Panc1 (cell line): ENCODE results near the gene SRSF3. TPM values are rescaled to one million over a fixed set of nuclear protein-coding genes. Genes with fewer than 3 reads are reported as not detected.
"Not testable (repeated sequence)": the region's sequence is repeated elsewhere in the genome, so short reads cannot be mapped to it uniquely, and the experiment has no call there.

Source experiments
- ATAC-seq: fragments of 200-7000 bp; cut with Tn5 transposase; 2 replicates; pipeline ENCODE4 v1.9.1; 2020; ENCODE audit warnings: mild to moderate bottlenecking, moderate library complexity
- BruUV-seq: library from RNA; stranded (reverse); fragments of 400-500 nt; replicated peaks from 2 replicates; lab custom pipeline; 2021; lab: Mats Ljungman, UMichigan
- CTCF ChIA-PET: fragments of 300-600 bp; sonication (Branson Sonifier 250); formaldehyde crosslinking; loops from one replicate; lab custom pipeline; 2022; ENCODE audit warnings: antibody characterized with exemption; lab: Charles Lee
- POLR2A ChIA-PET: fragments of 300-600 bp; sonication (Branson Sonifier 250); formaldehyde crosslinking; loops from one replicate; lab custom pipeline; 2022; ENCODE audit warnings: antibody characterized with exemption; lab: Charles Lee
- DNase-seq: peaks from one replicate; pipeline ENCODE4 v3.0.0-alpha.2; 2010; ENCODE audit warnings: low read depth, low spot score
- H3K27ac ChIP-seq: 2 replicates; pipeline ENCODE4 v1.5.1; 2011; ENCODE audit warnings: mild to moderate bottlenecking, low read length, inconsistent platforms
- H3K27me3 ChIP-seq: fragments of 200-500 bp; sonication (Bioruptor generic); 2 replicates; pipeline ENCODE4 v1.6.0; 2014; ENCODE audit warnings: low read length, inconsistent platforms; ENCODE audit not compliant: control insufficient read depth, insufficient read depth
- H3K36me3 ChIP-seq: fragments of 200-500 bp; sonication (Bioruptor generic); 2 replicates; pipeline ENCODE4 v1.5.1; 2014; ENCODE audit warnings: inconsistent platforms, mild to moderate bottlenecking, low read length, moderate library complexity; ENCODE audit not compliant: control insufficient read depth, insufficient read depth
- H3K4me1 ChIP-seq: 2 replicates; pipeline ENCODE4 v1.5.1; 2011; ENCODE audit warnings: inconsistent platforms, mild to moderate bottlenecking, low read length, moderate library complexity; ENCODE audit not compliant: control insufficient read depth, insufficient read depth
- H3K4me3 ChIP-seq, 2 experiments: 2 replicates each; pipeline ENCODE4 v1.5.1; 2011 to 2012; ENCODE audit warnings: low read depth in 2 of 2, low read length in 2 of 2, mild to moderate bottlenecking in 2 of 2, inconsistent platforms in 1 of 2, moderate library complexity in 1 of 2
- H3K9me3 ChIP-seq: fragments of 200-500 bp; sonication (Bioruptor generic); 2 replicates; pipeline ENCODE4 v1.5.1; 2014; ENCODE audit warnings: low read depth, mild to moderate bottlenecking, inconsistent platforms, low read length, moderate library complexity; ENCODE audit not compliant: control insufficient read depth, insufficient read depth
- CTCF ChIP-seq: fragments of 450-650 bp; IDR thresholded peaks from 2 replicates; pipeline ENCODE4 v1.5.1; 2017; ENCODE audit warnings: mild to moderate bottlenecking
- POLR2AphosphoS5 ChIP-seq: IDR thresholded peaks from 2 replicates; pipeline ENCODE4 v1.6.1; 2012; ENCODE audit warnings: mild to moderate bottlenecking, low read depth, low read length, moderate library complexity
- REST ChIP-seq, 2 experiments: IDR thresholded peaks; 2 replicates each; pipeline ENCODE4 v1.6.1; 2011 to 2012; ENCODE audit warnings: low read depth in 2 of 2, control low read depth in 1 of 2, low read length in 1 of 2, mild to moderate bottlenecking in 1 of 2, moderate library complexity in 1 of 2; ENCODE audit not compliant: insufficient read depth in 1 of 2
- SIN3A ChIP-seq: IDR thresholded peaks from 2 replicates; pipeline ENCODE4 v1.6.1; 2012; ENCODE audit warnings: low read depth, mild to moderate bottlenecking, low read length, moderate library complexity, borderline replicate concordance; ENCODE audit not compliant: insufficient read depth
- TCF7L2 ChIP-seq: IDR thresholded peaks from 2 replicates; pipeline ENCODE4 v1.6.1; 2011; ENCODE audit warnings: mild to moderate bottlenecking, low read depth, low read length, inconsistent platforms
- in situ Hi-C: cut with HindIII; loops from 2 replicates; pipeline ENCODE4 v1.10.0; 2016; ENCODE audit warnings: low sequenced_read_pairs, low pct_unique_long_range_greater_than_20kb
- intact Hi-C: fragments of 100-400 bp; cut with micrococcal nuclease; formaldehyde crosslinking; loops from one replicate; pipeline ENCODE4 v1.10.0; 2022; ENCODE audit not compliant: unreplicated experiment
- total RNA-seq: library from RNA; stranded (reverse); gene quantifications from one replicate; pipeline ENCODE4 v1.2.1, GENCODE V29; 2021; ENCODE audit not compliant: unreplicated experiment

The SRSF3 gene
- total RNA-seq, 1 experiment from 2014 or later, result 356 TPM

- in situ Hi-C loops, result no loop called here
- POLR2A ChIA-PET, result interaction anchor here (0.7 kb wide), 1 partner anchor 37 kb away, joined by 4 read pairs; no protein-coding TSS in a partner anchor
- no peak overlapping the region for H3K4me3 ChIP-seq
- H3K27ac ChIP-seq, result no peak overlapping the region
- TF ChIP-seq SIN3A (no peak), CTCF (no peak), TCF7L2 (no peak), POLR2AphosphoS5 (no peak), REST (IDR thresholded peaks at IDR 0.05; ENCODE audit: insufficient read depth in 1 of 2, low read depth in 2 of 2, low read length in 1 of 2) (no peak)
- no TSS peak for BruUV-seq
- intact Hi-C loops, result no loop called here
- DNase-seq (no peak), ATAC-seq (no peak)
- no peaks in the 10 kb centered on the region for H3K9me3 ChIP-seq
- no peaks in the 10 kb centered on the region; the same call in 1 of the 2 replicates for H3K4me1 ChIP-seq
- CTCF ChIA-PET, result no interaction called here
- no peaks in the 10 kb centered on the region for H3K36me3 ChIP-seq
- H3K27me3 ChIP-seq, result no peaks in the 10 kb centered on the region
These were observed 23.9 kb upstream of the SRSF3 start for GRCh38 chr6:36570264-36570663.

GRCh38 chr6:36571122-36572043, 22.8 kb upstream of the SRSF3 start:
- intact Hi-C loops, result no loop called here
- Histone ChIP-seq H3K4me1 (no peaks in the 10 kb centered on the region; the same call in 1 of the 2 replicates), H3K27me3 (no peaks in the 10 kb centered on the region), H3K27ac (no peak overlapping the region), H3K9me3 (no peaks in the 10 kb centered on the region), H3K36me3 (no peaks in the 10 kb centered on the region), H3K4me3 (no peak overlapping the region)
- DNase-seq (no peak), ATAC-seq (no peak)
- in situ Hi-C loops, result no loop called here
- TF ChIP-seq SIN3A (no peak), POLR2AphosphoS5 (no peak)
- BruUV-seq, result no TSS peak
- POLR2A ChIA-PET, result no interaction called here
- CTCF ChIA-PET, result no interaction called here

GRCh38 chr6:36572353-36573311, 21.5 kb upstream of the SRSF3 start:
- intact Hi-C loops, CTCF ChIA-PET, H3K9me3 ChIP-seq, BruUV-seq, H3K27me3 ChIP-seq, DNase-seq, H3K36me3 ChIP-seq, H3K4me1 ChIP-seq, in situ Hi-C loops, H3K27ac ChIP-seq, H3K4me3 ChIP-seq: not testable (repeated sequence)
- ATAC-seq, result peak; percentile 84
- POLR2A ChIA-PET, result interaction anchor here (0.5 kb wide), 1 partner anchor 187 kb away, joined by 5 read pairs; no protein-coding TSS in a partner anchor
